GM23338 (cell line): ENCODE data around the gene ADH1C. TPM values are rescaled to one million over a fixed set of nuclear protein-coding genes. Genes with fewer than 3 reads are reported as not detected.

ENCODE experiments used
- ATAC-seq: fragments of 200-7000 bp; cut with Tn5 transposase; 3 replicates; pipeline ENCODE4 v1.9.1; 2020
- DNase-seq: peaks from one replicate; pipeline ENCODE4 v3.0.0-alpha.2; 2015; ENCODE audit warnings: low spot score
- H2AFZ ChIP-seq: fragments of 200-600 bp; sonication (generic); 2 replicates; pipeline ENCODE4 v1.8.0; 2016; ENCODE audit warnings: antibody characterized with exemption, mild to moderate bottlenecking, moderate library complexity
- H3F3A ChIP-seq: fragments of 200-600 bp; sonication (generic); replicated peaks from 2 replicates; pipeline ENCODE4 v1.8.0; 2017; ENCODE audit warnings: antibody characterized with exemption, mixed run types, low read depth
- H3K27ac ChIP-seq: fragments of 200-600 bp; sonication (generic); 2 replicates; pipeline ENCODE4 v1.6.1; 2016; ENCODE audit warnings: low read depth
- H3K27me3 ChIP-seq: fragments of 200-600 bp; sonication (generic); 2 replicates; pipeline ENCODE4 v1.8.0; 2016; ENCODE audit warnings: mild to moderate bottlenecking, mixed run types, moderate library complexity; ENCODE audit not compliant: insufficient read depth
- H3K36me3 ChIP-seq: fragments of 200-600 bp; sonication (generic); 2 replicates; pipeline ENCODE4 v1.8.0; 2016; ENCODE audit warnings: mild to moderate bottlenecking; ENCODE audit not compliant: insufficient read depth
- H3K4me1 ChIP-seq: fragments of 200-600 bp; sonication (generic); 2 replicates; pipeline ENCODE4 v1.8.0; 2016; ENCODE audit warnings: mild to moderate bottlenecking, moderate library complexity; ENCODE audit not compliant: insufficient read depth
- H3K4me2 ChIP-seq: fragments of 200-600 bp; sonication (generic); 2 replicates; pipeline ENCODE4 v1.7.1; 2017; ENCODE audit warnings: mixed run types
- H3K4me3 ChIP-seq: fragments of 200-600 bp; sonication (generic); 2 replicates; pipeline ENCODE4 v1.6.1; 2016; ENCODE audit warnings: mixed run types
- H3K79me2 ChIP-seq: fragments of 200-600 bp; sonication (generic); replicated peaks from 2 replicates; pipeline ENCODE4 v1.8.0; 2017; ENCODE audit warnings: mild to moderate bottlenecking; ENCODE audit not compliant: insufficient read depth
- H3K9me2 ChIP-seq: fragments of 200-600 bp; sonication (generic); 2 replicates; pipeline ENCODE4 v1.8.0; 2017; ENCODE audit not compliant: insufficient read depth
- H4K20me1 ChIP-seq: fragments of 200-600 bp; sonication (generic); replicated peaks from 2 replicates; pipeline ENCODE4 v1.8.0; 2017; ENCODE audit warnings: mild to moderate bottlenecking; ENCODE audit not compliant: insufficient read depth
- H3K27ac Mint-ChIP-seq: 2 replicates; pipeline ENCODE4 v1.8.0; 2020; ENCODE audit warnings: inconsistent platforms, mild to moderate bottlenecking, moderate library complexity, mixed read lengths
- H3K27me3 Mint-ChIP-seq: 3 replicates; pipeline ENCODE4 v1.8.0; 2022; ENCODE audit warnings: low read depth, mild to moderate bottlenecking, moderate library complexity, mixed read lengths, inconsistent platforms; ENCODE audit not compliant: insufficient read depth, poor library complexity
- H3K36me3 Mint-ChIP-seq: 3 replicates; pipeline ENCODE4 v1.8.0; 2021; ENCODE audit warnings: low read depth, mild to moderate bottlenecking, inconsistent platforms, moderate library complexity, mixed read lengths
- H3K4me1 Mint-ChIP-seq: 3 replicates; pipeline ENCODE4 v1.8.0; 2020; ENCODE audit warnings: mild to moderate bottlenecking, inconsistent platforms, mixed read lengths
- H3K4me3 Mint-ChIP-seq: 3 replicates; pipeline ENCODE4 v1.8.0; 2021; ENCODE audit warnings: moderate library complexity, mild to moderate bottlenecking, inconsistent platforms, mixed read lengths
- H3K9me3 Mint-ChIP-seq: 3 replicates; pipeline ENCODE4 v1.8.0; 2020; ENCODE audit warnings: moderate library complexity, mild to moderate bottlenecking, inconsistent platforms, mixed read lengths
- CREB1 ChIP-seq: fragments of 250-450 bp; sonication (Bioruptor Pico); IDR thresholded peaks from 2 replicates; pipeline ENCODE4 v1.5.0; 2020; ENCODE audit warnings: low read depth, mild to moderate bottlenecking, moderate library complexity
- ETS1 ChIP-seq: IDR thresholded peaks from 2 replicates; pipeline ENCODE4 v1.6.1; 2016; ENCODE audit warnings: antibody characterized with exemption
- EZH2 ChIP-seq: fragments of 200-600 bp; sonication (generic); IDR thresholded peaks from one replicate; pipeline ENCODE4 v1.8.0; 2017; ENCODE audit warnings: antibody characterized with exemption, mild to moderate bottlenecking, low read depth; ENCODE audit not compliant: unreplicated experiment
- EZH2phosphoT487 ChIP-seq: fragments of 200-600 bp; sonication (generic); IDR thresholded peaks from one replicate; pipeline ENCODE4 v1.8.1; 2018; ENCODE audit warnings: antibody characterized with exemption; ENCODE audit not compliant: unreplicated experiment
- JUNB ChIP-seq: IDR thresholded peaks from one replicate; pipeline ENCODE4 v1.6.1; 2016; ENCODE audit warnings: antibody characterized with exemption; ENCODE audit not compliant: unreplicated experiment
- NANOG ChIP-seq: IDR thresholded peaks from 2 replicates; pipeline ENCODE4 v1.6.1; 2016; ENCODE audit warnings: antibody characterized with exemption, borderline replicate concordance
- POLR2AphosphoS5 ChIP-seq: IDR thresholded peaks from 2 replicates; pipeline ENCODE4 v1.6.1; 2016; ENCODE audit warnings: antibody characterized with exemption, low read depth
- REST ChIP-seq: IDR thresholded peaks from one replicate; pipeline ENCODE4 v1.6.1; 2018; ENCODE audit warnings: antibody characterized with exemption; ENCODE audit not compliant: unreplicated experiment
- STAT1 ChIP-seq: IDR thresholded peaks from one replicate; pipeline ENCODE4 v1.6.1; 2016; ENCODE audit warnings: antibody characterized with exemption; ENCODE audit not compliant: unreplicated experiment
- ZNF114 ChIP-seq: fragments of 250-450 bp; sonication (Bioruptor Pico); IDR thresholded peaks from 2 replicates; pipeline ENCODE4 v1.5.0; 2020; ENCODE audit warnings: mild to moderate bottlenecking, moderate library complexity
- polyA plus RNA-seq: library from polyadenylated mRNA; unstranded; fragments of >200 nt; fragmentation: Nextera tagmentation; extraction: Ambion mirVana; gene quantifications from 2 replicates; pipeline ENCODE4 v1.2.1, GENCODE V29; 2016
- total RNA-seq: library from RNA; depleted of rRNA; stranded (reverse); fragments of >200 nt; shearing (Covaris generic); gene quantifications from 2 replicates; pipeline ENCODE4 v1.2.3, GENCODE V29; 2014

The ADH1C gene
- total and polyA plus RNA-seq, 2 experiments from 2014 or later: not detected

GRCh38 chr4:99395595-99396364 is 43.2 kb upstream of the ADH1C start:
- no peaks in the 10 kb centered on the region for H3K4me1 Mint-ChIP-seq
- Histone ChIP-seq H3K27me3 (no peaks in the 10 kb centered on the region), H2AFZ (peak overlapping the region; percentile 81), H3K36me3 (no peaks in the 10 kb centered on the region), H3K4me2 (no peak overlapping the region), H3K4me1 (no peaks in the 10 kb centered on the region), H3K79me2 (no peaks in the 10 kb centered on the region), H3K4me3 (no peak overlapping the region), H3K9me2 (no peaks in the 10 kb centered on the region; the same call in 1 of the 2 replicates), H4K20me1 (no peaks in the 10 kb centered on the region), H3F3A (no peaks in the 10 kb centered on the region), H3K27ac (no peak overlapping the region)
- no peaks in the 10 kb centered on the region for H3K27me3 Mint-ChIP-seq
- no peaks in the 10 kb centered on the region for H3K36me3 Mint-ChIP-seq
- H3K9me3 Mint-ChIP-seq: peaks cover 10% of the 10 kb centered on the region; the same call in 2 of the 3 replicates
- TF ChIP-seq POLR2AphosphoS5 (no peak), JUNB (no peak), CREB1 (CRISPR knock-in tag) (no peak), EZH2 (no peak), ZNF114 (CRISPR knock-in tag) (no peak), ETS1 (no peak), STAT1 (no peak), NANOG (no peak), REST (no peak), EZH2phosphoT487 (no peak)
- DNase-seq: no peak
- H3K4me3 Mint-ChIP-seq: no peak overlapping the region
- ATAC-seq: no peak
- H3K27ac Mint-ChIP-seq: no peak overlapping the region

- no peaks in the 10 kb centered on the region for H3K36me3 ChIP-seq
- peak overlapping the region; percentile 81; the same call in 1 of the 2 replicates for H2AFZ ChIP-seq
- Mint-ChIP-seq H3K27me3 (no peaks in the 10 kb centered on the region), H3K4me1 (no peaks in the 10 kb centered on the region), H3K27ac (no peak overlapping the region), H3K4me3 (no peak overlapping the region), H3K9me3 (peaks cover 11% of the 10 kb centered on the region; the same call in 2 of the 3 replicates), H3K36me3 (no peaks in the 10 kb centered on the region)
- ATAC-seq (no peak), DNase-seq (no peak)
- H3K4me3 ChIP-seq: no peak overlapping the region
- no peak overlapping the region for H3K4me2 ChIP-seq
- no peaks in the 10 kb centered on the region for H4K20me1 ChIP-seq
- no peaks in the 10 kb centered on the region for H3K27me3 ChIP-seq
- no peaks in the 10 kb centered on the region for H3K79me2 ChIP-seq
- no peaks in the 10 kb centered on the region for H3K9me2 ChIP-seq
- TF ChIP-seq JUNB: no peak
- no peaks in the 10 kb centered on the region for H3K4me1 ChIP-seq
- no peaks in the 10 kb centered on the region for H3F3A ChIP-seq
- no peak overlapping the region for H3K27ac ChIP-seq
These were observed 42.4 kb upstream of the ADH1C start for GRCh38 chr4:99394896-99395295.
